ENCODE results near the gene MCM3.

DNA sequence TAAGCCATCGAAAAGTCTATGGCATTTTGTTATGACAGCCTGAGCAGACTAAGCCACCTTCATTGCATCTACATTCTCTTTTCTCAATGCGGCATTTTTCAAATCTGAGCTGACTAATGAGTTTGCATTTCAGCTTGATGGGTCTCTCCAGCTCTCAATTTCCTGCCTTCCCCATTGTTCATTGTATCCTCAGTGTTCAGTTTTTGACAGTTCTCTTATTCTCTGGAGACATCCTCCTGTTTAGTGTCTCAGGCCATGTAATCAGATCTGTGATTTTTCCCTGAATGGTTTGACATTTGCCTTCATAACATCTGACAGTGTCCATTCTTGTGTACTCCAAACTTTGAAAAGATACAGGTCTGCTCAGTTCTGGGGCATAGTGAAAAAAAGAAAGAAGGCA is 27.9 kb upstream of the MCM3 start:
- TF ChIP-seq, protein P1, sequence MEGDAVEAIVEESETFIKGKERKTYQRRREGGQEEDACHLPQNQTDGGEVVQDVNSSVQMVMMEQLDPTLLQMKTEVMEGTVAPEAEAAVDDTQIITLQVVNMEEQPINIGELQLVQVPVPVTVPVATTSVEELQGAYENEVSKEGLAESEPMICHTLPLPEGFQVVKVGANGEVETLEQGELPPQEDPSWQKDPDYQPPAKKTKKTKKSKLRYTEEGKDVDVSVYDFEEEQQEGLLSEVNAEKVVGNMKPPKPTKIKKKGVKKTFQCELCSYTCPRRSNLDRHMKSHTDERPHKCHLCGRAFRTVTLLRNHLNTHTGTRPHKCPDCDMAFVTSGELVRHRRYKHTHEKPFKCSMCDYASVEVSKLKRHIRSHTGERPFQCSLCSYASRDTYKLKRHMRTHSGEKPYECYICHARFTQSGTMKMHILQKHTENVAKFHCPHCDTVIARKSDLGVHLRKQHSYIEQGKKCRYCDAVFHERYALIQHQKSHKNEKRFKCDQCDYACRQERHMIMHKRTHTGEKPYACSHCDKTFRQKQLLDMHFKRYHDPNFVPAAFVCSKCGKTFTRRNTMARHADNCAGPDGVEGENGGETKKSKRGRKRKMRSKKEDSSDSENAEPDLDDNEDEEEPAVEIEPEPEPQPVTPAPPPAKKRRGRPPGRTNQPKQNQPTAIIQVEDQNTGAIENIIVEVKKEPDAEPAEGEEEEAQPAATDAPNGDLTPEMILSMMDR (IDR thresholded peaks at IDR 0.05), result no peak
- TF ChIP-seq POLR2A (IDR thresholded peaks at IDR 0.05) (no peak), POLR2AphosphoS5 (IDR thresholded peaks at IDR 0.05) (no peak)

All from stomach (tissue), 4 donors.